HG02852 (cell line): ENCODE measurements around the gene INAFM2.

Experiments used
- ATAC-seq: cut with Tn5 transposase; IDR thresholded peaks from one replicate; pipeline ENCODE4 v1.9.1; 2021; ENCODE audit warnings: mild to moderate bottlenecking, moderate library complexity; ENCODE audit not compliant: unreplicated experiment

Gene INAFM2

GRCh38 chr15:40305281-40305680, 18.2 kb upstream of the INAFM2 start:
- ATAC-seq: no peak

- ATAC-seq: no peak
Measured at GRCh38 chr15:40306371-40306770, 17.1 kb upstream of the INAFM2 start.

GRCh38 chr15:40306908-40307307, 16.6 kb upstream of the INAFM2 start:
- ATAC-seq: no peak

GRCh38 chr15:40307421-40308211, 15.9 kb upstream of the INAFM2 start, which contains the start of gene PLCB2:
PLCB2 (minus strand) TSS chr15:40307935; CDS start chr15:40307672, 263 bp downstream.
- peak; percentile 61 for ATAC-seq

GRCh38 chr15:40309344-40309862, 14.1 kb upstream of the INAFM2 start:
- no peak for ATAC-seq

- no peak for ATAC-seq
Measured at GRCh38 chr15:40310001-40310959, 13.2 kb upstream of the INAFM2 start.

GRCh38 chr15:40310993-40311392, 12.5 kb upstream of the INAFM2 start:
- no peak for ATAC-seq

GRCh38 chr15:40312370-40313158, 10.9 kb upstream of the INAFM2 start:
- no peak for ATAC-seq

- no peak for ATAC-seq
Measured at GRCh38 chr15:40313531-40314398, 9.7 kb upstream of the INAFM2 start.

GRCh38 chr15:40314723-40315276, 8.7 kb upstream of the INAFM2 start:
- ATAC-seq: no peak

- no peak for ATAC-seq
Measured at GRCh38 chr15:40316931-40317330, 6.6 kb upstream of the INAFM2 start.

- no peak for ATAC-seq
Measured at GRCh38 chr15:40317580-40317979, 5.9 kb upstream of the INAFM2 start.

- no peak for ATAC-seq
Measured at GRCh38 chr15:40320409-40320808, 3.1 kb upstream of the INAFM2 start.

- ATAC-seq: no peak
Measured at GRCh38 chr15:40320931-40321371, 2.5 kb upstream of the INAFM2 start.

GRCh38 chr15:40322531-40323238, 807 bp upstream of the INAFM2 start:
- ATAC-seq: no peak

GRCh38 chr15:40323953-40324937, 753 bp downstream of the INAFM2 start:
- peak; percentile 17 for ATAC-seq

- ATAC-seq: no peak
Measured at GRCh38 chr15:40325188-40325587, 1.7 kb downstream of the INAFM2 start.
